GM21825 (cell line): ENCODE data around the gene OSER1.
A peak's percentile ranks its signal among the peaks of the same experiment; 100 is the strongest.
"Not testable (repeated sequence)": the region's sequence is repeated elsewhere in the genome, so short reads cannot be mapped to it uniquely, and the experiment has no call there.

ENCODE experiments used
- ATAC-seq: cut with Tn5 transposase; IDR thresholded peaks from one replicate; pipeline ENCODE4 v1.9.1; 2021; ENCODE audit warnings: mild to moderate bottlenecking, moderate library complexity; ENCODE audit not compliant: unreplicated experiment

OSER1 gene

DNA sequence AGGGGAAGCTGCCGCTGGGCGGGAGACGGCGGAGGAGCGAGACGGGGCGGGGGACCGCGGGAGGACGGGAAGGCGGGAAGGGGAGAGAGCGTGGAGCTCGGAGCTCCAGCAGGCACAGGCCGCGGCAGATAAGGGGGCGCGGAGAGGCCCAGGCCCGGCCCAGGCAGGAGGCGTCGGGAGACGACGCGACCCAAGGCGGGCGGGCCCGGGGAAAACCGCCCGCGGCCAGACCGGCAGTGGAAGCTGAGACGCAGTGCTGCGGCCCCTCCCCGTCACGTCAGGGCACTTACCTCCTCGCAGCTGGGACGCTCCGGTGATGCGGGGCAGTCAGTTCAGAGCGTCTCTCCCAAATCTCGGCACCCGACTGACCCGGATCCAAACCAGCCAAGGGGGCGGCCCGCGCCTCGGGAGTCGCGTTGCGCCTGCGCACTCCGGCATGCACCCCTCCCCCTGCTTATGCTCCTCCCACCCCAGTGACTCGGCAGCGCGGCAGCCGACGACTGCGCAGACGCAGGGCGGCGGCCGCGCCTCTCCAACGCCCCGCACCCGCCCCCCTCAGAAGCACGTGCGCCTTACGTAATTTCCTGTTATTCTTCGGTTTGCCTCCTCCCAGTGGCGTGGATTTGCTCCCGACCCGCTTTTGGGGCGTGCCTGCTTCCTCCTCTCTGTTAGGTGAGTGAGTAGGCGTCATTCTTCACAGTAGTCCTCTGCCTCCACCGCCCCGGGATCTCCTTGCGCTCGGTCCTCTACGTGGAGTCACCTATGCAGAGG, at the start of gene OSER1:
Gene OSER1 (minus strand): TSS at position 366 of the 771 bp plus-strand sequence. CDS start 3,814 bp downstream, outside the sequence.
- ATAC-seq = peak; percentile 76

DNA sequence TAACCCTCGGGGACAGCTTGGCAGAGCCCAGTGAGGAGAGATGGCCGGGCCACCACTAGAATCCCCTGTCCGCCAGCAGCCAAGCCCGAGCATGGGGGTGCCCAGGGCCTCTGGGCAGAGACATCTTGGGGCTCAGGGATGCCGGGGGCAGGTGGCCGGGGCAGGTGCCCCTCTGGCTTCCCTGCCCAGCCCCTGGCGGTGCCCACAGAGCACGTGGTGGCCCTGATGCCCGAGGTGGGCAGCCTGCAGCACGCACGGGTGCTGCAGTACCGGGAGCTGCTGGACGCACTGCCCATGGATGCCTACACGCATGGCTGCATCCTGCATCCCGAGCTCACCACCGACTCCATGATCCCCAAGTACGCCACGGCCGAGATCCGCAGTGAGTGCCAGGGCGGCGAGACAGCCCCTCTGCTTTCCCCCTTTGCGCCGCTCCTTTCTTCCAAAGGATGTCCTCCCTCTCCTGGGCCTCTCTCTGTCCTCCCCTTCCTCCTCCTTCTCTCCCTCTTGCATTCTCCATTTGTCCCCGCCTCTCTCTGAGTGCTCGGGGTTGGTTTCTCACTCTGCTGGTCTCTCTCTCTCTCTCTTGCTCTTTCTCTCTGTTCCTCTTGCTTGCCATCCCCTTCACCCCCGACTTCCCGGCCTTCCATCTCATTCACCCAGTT, 47.8 kb upstream of the OSER1 start:
- ATAC-seq = no peak

DNA sequence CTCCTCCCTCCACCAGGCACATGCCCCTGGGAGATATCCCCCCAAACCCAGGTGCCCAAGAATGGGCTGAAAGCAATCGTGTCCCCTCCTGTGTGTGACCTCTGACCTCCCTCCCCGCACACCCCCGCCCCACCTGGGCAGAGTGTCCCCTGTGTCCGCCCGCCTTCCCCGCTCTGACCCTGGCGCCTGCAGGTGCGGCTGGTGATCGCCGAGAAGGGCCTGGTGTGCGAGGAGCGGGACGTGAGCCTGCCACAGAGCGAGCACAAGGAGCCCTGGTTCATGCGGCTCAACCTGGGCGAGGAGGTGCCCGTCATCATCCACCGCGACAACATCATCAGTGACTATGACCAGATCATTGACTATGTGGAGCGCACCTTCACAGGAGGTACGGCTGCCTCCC, 46.4 kb upstream of the OSER1 start:
- ATAC-seq = no peak

DNA sequence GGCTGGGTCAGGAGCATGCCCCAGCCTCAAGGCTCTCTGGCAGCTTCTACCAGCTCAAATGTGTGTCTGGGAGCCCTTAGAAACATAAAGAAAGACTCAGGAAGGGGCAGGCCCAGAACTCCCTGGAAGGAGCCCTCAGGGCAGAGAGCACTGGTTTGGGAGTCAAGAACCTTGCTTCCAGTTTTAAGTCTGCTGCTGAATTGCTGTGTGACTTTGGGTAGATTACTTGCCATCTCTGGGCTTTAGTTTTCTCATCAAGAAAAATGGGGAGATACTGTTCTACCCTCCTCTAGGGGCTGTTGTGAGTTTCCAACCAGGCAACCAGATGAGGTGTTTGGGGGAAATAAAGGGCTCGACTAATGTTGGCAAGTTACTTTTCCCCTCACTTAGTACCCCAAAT, 45.4 kb upstream of the OSER1 start:
- no peak for ATAC-seq

DNA sequence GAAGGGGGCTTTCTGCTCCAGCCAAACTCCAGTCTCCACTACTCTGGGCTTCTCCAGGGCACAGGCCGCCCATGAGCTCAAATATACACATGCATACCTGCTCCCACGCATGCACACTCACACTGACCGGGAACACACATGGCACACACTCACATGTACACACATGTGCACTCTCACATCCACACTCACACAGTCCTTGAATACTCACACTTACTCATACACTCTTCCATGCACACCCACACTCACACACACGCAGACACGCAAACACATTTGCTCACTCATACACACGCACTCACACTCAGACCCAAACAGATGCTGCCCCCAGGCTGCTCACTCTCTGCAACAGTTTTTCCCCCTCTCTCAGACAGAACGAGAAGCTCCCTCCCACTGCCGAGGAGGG, 43.5 kb upstream of the OSER1 start:
- no peak for ATAC-seq

DNA sequence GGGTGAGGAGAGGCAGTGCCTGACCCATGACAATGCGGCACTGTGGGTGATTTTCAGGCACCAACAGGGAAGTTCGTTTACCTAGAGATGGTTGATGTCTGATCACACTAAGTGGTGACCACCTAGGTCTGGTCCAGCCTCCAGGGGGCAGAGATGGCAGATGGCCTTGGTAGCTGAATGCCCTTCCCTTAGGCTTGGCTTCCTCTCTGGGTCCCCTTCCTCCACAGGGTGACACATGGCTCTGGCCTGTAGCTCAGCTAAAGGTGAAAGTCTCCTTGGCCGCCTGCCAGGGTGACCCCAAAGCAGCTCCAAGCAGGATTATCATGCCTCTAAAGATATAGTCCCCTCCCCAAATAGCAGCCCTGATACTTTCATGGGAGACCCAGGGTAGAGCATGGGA, 43.0 kb upstream of the OSER1 start:
- no peak for ATAC-seq

DNA sequence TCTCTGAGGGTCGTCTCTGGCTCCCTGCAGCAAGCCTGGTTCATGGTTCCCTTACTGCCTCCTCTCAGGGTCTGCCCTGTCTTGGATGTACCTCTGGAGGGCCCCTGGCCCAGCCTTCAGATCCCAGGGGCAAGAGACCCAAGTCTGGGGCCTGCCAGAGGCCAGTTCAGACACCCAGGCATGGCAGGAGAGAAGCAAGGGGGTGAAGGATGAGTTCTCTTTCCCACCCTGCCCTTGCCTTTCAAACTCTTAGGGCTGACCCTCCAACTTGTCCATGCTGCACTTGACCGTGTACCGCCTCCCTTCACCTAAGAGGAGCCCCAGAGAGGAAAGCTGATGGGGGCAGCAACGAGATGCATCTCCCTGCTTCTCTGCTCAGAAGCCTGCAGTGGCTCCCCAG, 40.7 kb upstream of the OSER1 start:
- no peak for ATAC-seq

DNA sequence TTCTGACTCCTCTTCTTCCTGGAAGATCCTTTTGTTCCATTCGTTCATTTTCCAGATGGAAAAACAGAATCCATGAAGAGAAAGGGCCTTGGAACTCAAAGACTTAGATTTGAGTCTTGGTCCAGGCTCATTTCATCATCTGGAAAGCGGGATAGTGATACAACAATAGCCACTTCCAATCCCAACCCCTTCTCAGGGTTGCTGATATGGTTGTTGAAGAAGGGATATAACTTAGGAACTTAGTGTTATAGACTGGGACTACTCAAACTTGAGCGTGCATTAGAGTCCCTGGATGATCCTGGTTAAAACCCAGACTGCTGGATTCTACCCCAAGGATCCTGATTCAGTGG, 37.8 kb upstream of the OSER1 start:
- no peak for ATAC-seq

DNA sequence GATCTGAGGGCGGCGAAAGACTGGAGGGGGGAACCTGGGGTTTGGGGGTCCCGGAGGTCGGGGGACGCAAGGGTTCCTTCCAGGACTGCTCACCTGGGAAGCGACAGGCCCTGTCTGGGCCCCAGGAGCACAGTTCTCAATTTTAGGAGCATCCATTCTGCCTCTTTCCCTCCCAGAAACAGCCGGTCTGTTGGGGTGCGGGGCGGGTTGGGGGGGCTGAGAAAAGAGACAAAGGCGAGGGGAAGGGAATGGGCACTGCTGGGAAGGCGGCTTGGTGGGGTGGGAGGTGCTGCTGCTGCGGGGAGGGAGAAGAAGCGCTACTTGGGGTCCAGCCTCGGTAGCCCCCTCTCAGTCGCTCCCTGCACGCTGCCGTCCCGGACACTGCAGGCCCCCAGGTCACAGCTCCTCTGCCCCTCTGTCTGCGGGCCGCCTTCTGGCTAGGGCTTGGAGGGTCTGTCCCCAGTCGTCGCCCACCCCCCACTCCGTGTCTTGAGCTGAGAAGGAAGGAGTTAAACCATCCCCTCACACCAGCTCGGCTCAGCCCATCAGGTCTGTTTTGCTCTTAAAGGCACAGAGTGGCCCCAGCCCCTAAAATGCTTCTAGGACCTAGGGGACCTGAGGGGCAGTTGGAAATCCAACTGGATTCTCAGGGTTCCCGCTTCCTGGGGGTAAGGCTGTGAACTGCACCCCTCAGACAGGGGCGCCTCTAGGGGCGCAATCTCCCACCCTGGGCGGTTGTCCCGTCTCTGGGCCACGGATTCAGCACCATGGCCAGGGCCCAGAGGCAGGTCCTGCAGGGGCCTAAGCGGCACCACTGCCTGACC, 37.2 kb upstream of the OSER1 start:
- ATAC-seq = no peak

DNA sequence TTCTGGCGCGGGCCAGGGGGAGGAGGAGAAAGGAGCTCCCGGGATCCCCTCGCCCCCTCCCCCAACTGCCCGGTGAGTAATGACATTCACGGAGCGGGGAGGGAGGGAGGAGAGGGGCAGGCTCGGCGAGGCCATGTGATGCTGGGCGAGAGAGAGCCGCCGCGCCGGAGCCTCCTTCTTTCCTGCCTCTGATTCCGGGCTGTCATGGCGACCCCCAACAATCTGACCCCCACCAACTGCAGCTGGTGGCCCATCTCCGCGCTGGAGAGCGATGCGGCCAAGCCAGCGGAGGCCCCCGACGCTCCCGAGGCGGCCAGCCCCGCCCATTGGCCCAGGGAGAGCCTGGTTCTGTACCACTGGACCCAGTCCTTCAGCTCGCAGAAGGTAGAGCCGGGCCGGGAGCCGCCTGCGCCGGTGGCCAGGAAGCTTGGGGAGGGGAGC, 36.6 kb upstream of the OSER1 start, which contains the start of gene GDAP1L1:
Gene GDAP1L1 (plus strand): TSS at position 178 of the 441 bp plus-strand sequence. CDS start 27 bp downstream, at position 205.
- no peak for ATAC-seq

DNA sequence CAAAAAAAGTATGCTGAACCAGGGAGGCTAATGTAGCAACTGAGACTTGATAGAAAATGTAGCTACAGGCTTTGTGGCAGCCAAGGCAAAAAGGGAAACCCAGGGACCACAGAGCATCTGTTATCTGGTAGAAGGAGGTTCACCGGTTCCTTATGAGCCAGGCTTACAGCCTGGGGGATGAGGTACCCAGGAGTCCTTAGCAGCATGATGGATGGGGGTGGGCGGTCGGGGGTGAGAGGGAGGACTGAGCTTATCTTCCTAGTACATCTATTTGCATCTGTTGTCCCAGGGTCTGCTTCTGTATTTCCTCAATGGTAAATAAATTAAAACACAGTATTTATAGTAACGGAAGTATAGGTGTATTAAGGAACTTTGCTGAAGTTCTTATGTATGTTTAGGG, 35.4 kb upstream of the OSER1 start:
- no peak for ATAC-seq

DNA sequence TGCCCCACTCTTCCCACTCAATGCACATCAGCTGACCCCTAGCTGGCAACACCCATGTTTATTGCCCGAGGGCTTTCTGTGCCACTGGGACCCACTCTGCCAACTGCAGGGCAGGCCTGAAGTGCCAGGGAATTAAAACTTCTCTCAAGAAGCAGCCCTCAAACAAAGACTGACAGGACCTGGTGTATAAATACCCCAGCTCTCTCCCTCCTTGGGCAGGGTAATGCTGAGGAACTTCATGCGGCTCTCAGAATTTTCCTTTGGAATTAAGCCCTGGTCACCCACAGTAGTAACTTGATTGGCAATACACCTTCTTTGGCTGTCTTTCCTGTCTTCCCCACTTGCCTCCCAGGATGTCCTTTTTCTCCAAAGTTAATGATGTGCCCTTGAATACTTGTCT, 31.2 kb upstream of the OSER1 start:
- ATAC-seq = no peak

DNA sequence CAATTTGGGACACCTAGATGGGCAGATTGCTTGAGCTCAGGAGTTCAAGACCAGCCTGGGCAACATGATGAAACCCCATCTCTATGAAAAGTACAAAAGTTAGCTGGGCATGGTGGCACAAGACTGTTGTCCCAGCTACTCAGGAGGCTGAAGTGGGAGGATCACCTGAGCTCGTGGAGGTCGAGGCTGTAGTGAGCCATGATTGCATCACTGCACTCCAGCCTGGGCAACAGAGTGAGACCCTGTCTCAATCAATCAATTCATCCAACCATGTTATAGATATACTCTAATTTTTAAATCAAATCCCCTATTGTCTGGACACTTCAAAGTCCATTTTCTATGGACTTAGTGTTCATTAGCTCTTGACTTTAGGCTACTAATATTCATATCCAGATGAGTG, 26.3 kb upstream of the OSER1 start:
- not testable (repeated sequence) for ATAC-seq

DNA sequence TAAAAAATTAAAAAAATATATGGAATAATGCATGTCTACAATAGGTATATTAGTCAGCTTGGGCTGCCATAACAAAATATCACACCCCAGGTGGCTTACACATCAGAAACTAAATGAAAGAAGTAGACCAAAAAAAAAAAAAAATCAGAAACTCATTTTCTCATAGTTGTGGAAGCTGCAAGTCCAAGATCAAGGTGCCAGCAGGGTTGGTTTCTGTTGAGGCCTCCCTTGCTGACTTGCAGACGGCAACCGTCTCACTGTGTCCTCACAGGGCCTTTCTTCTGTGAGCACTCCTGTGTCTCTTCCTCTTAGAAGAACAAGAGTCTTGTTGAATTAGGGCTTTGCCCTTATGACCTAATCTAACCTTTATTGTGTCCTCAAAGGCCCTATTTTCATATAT, 25.1 kb upstream of the OSER1 start:
- no peak for ATAC-seq

DNA sequence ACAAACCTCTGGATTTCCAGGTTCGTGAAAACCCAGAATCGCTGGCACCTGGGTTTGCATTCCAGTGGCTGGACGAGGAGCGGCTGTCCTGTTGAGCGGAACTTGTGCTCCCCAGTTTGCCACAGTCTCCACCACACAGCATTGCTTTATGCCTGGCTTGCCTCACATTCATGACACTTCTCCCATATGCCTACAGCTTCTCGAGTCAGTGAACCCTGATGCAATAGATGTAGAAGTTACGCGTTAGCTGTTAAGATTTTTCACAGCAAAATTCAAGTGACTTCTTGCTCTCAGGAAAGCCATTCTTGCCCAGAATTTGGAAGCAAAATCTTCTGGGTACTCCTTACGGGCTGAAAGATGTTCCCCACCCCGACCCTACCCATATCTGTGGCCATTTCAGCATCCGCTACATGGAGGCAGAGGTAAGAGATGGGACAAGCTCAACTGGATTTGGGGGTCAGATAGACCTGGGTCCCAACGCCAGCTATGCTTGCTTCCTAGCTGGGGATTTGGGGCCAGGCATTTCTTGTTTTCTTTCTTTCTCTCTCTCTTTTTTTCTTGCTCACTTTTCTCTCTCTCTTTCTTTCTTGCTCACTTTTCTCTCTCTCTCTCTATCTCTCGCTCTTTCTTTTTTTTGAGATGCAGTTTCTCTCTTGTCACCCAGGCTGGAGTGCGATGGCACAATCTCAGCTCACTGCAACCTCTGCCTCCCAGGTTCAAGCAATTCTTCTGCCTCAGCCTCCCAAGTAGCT, 24.2 kb upstream of the OSER1 start:
- ATAC-seq = no peak

DNA sequence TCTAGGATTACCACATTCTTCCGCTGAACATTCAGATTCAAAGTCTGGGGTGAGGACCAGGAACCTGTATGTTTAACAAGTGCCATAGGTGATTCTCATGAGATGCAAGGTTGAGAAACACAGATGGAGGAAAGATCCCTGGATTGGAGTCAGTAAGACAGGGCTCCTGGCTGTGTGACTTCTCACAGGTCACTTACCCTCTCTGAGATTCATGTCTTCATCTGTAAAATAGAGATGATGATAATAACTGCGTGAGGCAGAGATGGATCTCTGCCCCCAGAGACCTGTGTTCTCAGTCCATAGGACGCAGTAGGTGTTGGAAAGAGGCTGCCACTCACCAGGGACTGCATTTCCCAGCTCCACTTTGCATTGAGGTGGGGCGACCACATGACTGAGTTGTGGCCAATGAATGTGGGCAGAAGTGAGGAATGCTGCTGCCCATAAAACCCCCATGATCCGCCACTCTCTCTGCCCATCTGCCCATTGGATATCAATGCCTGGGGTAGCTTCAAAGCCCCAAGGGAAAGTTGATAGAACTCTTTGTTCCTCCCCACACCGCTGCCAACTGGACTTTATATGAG, 23.0 kb upstream of the OSER1 start:
- no peak for ATAC-seq

DNA sequence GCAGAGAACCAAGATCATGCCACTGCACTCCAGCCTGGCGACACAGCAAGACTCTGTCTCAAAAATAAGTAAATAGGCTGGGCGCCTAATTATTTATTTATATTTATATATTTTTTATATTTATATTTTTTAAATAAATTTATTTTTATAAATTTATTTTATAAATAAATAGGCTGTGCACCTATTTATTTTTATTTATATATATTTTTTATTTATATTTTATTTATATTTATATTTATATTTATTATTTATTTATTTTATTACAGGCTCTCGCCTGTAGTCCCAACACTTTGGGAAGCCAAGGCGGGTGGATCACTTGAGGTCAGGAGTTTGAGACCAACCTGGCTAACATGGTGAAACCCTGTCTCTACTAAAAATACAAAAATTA, 21.9 kb upstream of the OSER1 start:
- not testable (repeated sequence) for ATAC-seq

DNA sequence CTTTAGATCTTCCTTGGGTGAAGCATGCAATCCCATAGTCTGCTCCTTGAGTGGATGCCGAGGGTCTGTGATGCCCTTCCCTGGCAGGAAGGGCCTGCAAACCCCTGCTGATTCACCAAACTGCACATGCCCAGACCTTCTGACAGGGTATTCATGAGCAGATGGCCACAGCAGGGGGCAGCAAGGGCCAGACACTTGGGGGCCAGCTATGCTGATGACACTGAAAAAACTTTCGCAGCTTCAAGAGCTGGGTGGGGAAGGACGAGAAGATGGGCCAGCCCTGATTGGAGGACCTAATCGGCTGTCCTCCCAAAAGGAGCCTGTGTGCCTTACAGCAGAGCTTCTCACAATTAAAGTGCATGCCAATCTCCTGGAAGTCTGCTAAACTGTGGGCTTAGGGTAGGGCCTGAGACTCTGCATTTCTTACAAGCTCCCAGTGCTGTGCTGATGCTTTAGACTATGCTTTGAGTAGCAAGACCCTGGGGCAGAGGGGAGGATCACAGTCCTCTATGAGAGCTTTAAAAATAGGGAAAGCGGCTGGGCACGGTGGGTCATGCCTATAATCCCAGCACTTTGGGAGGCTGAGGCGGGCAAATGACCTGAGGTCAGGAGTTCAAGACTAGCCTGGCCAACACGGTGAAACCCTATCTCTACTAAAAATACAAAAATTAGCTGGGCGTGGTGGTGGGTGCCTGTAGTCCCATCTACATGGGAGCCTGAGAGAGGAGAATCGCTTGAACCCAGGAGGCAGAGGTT, 21.3 kb upstream of the OSER1 start:
- no peak for ATAC-seq

DNA sequence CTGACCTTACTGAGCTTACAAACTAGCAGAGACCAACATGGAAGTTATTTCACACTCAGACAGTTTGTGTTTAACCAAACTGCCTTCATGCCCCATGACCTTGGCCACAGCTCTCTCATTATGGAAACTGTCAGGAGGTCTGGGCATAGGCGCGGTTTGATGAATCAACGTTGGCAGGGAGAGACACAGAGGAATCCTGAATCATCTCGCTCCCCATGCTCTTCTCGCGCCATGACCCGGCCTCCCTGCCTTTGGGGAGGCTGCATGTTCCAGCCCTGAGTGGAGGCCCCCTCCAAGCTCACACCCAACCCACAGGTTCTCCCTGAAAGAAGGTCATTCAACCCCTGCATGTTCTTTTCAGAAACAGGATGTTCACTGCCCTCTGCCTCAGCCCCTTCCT, 20.6 kb upstream of the OSER1 start:
- ATAC-seq = no peak
